Body of pancreas (tissue), 4 donors: ENCODE measurements around the gene CDH16.

ENCODE experiments used
- POLR2A ChIP-seq, 3 donors: fragments of 450-650 bp; IDR thresholded peaks; one replicate each; pipeline ENCODE4 v1.6.1; 2016; ENCODE audit warnings: antibody characterized with exemption in 3 of 3, mild to moderate bottlenecking in 2 of 3
- TF ChIP-seq, protein P1 (sequence below), 7 experiments: fragments of 450-650 bp in 4 of 7; fragments of 200-600 bp in 3 of 7; sonication (generic) in 3 of 7; IDR thresholded peaks; one replicate each; pipeline ENCODE4 v1.5.1; 2016 to 2019; ENCODE audit warnings: antibody characterized with exemption in 7 of 7

DNA sequence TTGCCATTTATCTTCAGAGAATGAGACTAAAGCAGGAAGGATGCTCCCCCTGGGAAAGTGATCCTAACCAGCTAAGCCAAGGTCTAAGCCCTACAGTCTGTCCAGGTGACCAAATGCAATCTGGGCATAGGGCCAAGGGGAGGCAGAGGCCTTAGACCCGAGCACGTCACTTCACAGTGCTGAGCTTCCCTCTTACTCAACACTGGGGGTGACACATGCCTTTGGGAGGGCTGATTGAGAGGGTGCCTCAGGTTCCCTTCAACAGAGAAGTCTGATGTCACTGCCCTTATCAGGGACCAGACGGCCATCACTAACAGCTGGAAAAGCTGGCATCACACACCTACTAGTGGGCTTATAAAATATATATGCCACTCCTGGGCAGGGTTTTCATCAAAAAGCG is 11.5 kb upstream of the CDH16 start:
- TF ChIP-seq, protein P1, sequence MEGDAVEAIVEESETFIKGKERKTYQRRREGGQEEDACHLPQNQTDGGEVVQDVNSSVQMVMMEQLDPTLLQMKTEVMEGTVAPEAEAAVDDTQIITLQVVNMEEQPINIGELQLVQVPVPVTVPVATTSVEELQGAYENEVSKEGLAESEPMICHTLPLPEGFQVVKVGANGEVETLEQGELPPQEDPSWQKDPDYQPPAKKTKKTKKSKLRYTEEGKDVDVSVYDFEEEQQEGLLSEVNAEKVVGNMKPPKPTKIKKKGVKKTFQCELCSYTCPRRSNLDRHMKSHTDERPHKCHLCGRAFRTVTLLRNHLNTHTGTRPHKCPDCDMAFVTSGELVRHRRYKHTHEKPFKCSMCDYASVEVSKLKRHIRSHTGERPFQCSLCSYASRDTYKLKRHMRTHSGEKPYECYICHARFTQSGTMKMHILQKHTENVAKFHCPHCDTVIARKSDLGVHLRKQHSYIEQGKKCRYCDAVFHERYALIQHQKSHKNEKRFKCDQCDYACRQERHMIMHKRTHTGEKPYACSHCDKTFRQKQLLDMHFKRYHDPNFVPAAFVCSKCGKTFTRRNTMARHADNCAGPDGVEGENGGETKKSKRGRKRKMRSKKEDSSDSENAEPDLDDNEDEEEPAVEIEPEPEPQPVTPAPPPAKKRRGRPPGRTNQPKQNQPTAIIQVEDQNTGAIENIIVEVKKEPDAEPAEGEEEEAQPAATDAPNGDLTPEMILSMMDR (IDR thresholded peaks at IDR 0.05), result no peak
- no peak for TF ChIP-seq POLR2A (IDR thresholded peaks at IDR 0.05)
